Measurements from ENCODE around the gene ASPG.
"Not testable (repeated sequence)": the region's sequence is repeated elsewhere in the genome, so short reads cannot be mapped to it uniquely, and the experiment has no call there.

ASPG gene

DNA sequence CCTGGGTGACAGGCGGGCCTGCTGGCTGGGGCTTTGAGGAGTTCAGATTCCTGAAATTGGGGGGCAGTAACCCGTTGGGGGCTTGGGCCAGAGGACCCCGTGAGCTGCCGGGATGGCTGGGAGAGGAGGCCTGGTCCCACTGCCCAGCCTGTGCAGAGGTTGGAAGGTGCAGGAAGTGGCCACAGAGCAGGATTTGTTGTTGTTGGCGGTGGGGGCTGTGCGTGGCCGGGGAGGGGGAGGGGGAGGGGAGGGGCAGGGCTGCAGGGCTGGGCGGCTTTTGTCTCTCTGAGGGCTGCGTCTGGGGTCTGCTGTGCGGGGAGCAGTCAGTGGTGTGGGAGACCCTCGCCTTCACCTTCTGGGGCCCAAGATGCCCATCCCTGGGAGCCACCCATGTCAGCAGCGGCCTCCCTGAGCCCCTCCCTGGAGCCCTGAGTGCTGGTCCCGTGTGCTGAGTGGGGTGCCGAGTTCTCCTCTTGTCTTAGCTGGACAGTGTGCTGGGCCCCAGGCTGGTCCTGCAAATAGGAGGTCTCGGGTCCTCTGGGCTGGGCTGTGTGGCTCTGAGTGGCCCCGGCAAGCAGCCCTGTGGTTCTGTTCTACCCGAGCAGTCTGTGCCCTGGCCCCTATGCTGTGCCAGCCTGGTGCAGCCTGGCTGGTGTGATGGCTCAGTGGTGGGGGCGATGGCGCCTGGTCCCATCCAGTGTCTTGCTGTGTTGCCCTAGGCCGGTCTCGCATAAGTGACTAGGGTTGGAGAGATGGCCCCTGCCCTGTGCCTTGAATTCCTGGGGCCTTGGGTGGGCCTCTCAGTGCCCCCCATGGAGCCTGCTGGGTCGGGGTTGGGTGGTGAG is 63.2 kb downstream of the ASPG start:
- peak; percentile 23 for DNase-seq

DNA sequence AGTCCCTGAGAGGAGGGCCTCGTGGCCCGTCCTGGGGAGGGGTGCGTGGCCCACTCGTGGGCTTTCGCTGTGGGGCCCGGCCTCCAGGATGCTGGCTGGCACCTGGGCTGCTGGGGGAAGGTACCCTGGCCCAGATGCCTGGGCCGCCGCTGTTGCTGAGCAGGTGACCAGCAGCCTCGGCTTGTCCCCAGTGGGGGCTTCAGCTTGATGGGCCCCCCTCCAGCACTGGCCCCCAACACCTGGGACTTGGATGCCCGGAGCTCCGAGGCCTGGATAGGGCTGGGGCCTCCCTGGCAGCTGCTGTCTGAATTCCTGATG is 63.7 kb downstream of the ASPG start:
- DNase-seq, result no peak

DNA sequence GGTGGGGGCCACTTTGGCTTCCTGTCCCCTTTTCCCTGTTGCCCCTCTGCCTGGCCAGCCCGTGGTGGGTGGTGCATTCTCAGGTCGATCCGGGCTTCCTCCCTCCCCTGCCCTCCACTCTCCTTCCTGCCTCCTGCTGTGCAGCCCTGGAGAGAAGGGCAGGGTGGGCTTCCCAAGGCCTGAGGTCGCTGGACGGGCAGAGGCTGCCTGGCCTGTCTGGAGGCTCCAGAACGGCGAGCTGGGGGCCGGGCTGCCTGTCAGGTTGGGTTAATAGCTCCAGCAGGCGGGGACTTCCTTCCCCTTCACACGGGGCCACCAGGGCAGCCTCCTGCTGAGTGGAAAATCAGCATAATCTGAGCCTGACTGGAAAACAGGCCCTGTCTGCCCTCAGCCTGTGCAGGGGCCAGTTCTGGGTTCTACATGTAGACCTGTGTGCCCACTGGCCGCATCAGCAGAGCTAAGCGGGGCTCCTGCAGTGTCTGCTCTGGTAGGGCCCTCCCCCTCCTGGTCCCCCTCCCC is 64.2 kb downstream of the ASPG start:
- peak; percentile 82 for DNase-seq

DNA sequence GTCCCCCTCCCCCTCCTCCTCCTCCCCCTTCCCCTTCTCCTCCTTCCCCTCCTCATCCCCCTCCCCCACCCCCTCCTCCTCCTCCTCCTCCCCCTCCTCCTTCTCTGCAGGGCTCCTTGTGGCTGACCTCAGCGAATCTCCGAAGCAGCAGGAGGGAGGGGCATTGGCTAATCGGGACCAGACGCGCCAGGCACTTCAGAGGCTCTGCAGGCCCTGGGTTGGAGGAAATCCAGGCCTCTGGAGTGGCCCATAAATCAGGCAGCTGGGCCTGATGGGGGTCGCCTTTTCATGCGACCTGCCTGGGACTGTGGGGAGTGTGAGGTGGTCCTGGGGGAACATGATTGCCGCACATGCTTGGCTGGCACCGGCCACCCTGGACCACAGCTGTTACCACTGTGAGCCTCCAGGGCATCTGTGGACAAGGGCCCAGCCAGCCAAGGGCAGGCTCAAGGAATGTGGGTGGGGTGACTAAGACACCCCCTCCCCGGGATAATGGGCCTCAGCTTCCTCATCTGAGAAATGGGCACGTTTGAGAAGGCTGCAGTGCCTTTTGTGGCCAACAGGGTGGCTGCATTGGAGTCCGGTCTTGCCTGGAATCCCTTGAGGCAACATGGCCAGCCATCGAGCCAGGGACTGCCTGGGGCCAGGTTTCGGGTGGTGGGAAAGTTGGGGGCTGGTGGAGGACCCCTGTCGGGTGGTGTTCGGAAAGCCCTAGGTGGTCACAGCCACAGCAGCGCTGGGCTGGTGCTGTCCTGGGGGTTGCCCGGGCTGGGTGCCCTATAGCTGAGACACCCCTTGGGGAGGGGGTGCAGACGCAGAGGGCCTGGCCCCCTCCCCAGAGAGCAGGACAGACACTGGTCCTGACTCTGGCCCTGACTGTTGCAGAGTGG is 64.9 kb downstream of the ASPG start:
- peak; percentile 86 for DNase-seq

DNA sequence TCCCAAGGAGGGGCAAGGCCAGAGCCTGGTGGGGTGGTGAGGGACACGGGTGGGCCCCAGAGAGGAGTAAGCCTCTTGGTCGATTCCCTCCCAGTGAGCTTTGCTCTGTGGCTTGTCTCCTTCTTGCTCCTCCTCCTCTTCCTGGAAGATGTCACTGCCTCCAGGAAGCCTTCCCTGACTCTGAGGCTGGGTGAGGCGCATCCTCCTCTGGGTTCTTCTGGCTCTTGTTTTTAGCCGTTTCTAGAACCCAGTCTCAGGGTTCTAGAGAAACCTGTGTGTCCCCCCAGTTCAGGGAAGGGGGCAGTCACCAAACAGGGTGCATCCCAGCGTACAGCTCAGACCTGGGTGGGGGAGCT is 65.5 kb downstream of the ASPG start:
- DNase-seq, result no peak

DNA sequence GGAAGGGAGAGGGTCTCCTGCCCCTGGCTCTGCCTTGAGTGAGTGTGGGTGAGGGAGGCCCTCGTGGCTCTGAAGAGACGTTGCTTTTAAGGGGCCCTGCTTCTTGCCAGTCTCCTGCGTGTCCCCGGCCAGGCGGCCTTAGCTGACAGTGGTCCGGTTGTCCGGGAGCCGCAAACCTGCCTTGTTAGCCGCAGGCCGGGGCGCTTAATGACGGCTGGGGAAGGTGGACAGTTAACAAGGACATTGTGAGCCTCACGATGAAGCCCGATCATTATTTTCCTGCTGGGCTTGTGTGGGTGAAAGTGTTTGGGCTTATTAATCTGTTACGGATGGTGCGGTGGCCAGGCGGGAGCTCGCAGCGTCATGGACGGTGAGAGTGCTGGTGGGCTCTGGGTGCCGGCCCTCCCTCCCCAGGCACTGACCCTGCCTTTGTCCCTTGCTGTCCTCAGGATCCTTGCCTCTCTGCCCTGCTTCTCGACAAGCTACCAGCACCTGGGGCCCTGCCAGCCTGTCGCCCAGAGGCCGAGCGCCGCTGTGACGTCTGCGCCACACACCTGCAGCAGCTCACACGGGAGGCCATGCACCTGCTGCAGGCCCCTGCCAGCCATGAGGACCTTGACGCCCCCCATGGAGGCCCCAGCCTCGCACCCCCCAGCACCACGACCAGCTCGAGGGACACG is 66.2 kb downstream of the ASPG start:
- DNase-seq, result no peak

DNA sequence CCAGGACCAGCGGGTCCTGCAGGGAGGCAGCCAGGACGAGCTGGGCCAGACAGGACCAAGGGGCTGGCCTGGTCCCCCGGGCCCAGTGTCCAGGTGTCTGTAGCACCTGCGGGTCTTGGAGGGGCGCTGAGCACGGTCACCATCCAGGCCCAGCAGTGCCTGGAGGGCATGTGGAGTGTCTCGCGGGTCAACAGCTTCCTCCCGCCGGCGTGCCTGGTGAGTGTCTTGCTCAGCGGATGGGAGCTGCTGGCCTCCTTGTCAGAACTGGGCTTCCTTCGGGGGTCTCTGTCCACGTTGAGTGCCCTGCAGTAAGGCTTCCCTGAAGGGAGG is 66.7 kb downstream of the ASPG start:
- no peak for DNase-seq

DNA sequence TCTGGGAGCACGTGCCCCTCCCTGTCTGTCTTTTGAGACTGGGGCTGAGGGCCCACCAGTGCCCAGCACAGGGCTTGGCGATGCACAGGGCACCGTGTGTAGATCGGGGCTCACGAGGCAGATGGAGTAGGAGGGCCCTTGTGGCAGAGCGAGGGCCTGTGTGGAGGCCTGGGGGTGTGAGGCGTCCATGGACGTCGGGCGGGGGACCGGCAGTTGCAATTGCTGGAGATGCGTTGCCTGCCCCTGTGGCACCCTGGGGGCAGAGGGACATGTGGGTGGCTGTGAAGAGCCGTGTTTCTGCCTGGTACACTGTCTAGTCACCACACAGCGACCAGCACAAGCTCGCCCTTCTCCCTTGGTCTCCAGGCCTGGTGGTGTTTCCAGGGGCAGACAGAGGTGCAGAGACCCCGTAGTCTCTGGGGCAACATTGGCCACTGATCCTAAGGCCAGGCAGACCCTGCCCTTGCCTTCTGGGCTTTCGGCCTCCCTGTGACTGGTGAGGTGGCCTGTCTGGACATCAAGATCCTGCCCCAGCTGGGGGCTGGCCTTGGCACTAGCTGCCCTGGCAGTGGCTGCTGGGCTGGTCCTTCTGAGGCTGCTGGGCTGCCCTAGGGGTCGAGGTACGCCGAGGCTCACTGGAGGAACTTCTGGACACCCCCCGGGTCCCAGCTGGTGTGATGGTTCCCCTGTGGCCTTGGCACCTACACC is 67.3 kb downstream of the ASPG start:
- no peak for DNase-seq

DNA sequence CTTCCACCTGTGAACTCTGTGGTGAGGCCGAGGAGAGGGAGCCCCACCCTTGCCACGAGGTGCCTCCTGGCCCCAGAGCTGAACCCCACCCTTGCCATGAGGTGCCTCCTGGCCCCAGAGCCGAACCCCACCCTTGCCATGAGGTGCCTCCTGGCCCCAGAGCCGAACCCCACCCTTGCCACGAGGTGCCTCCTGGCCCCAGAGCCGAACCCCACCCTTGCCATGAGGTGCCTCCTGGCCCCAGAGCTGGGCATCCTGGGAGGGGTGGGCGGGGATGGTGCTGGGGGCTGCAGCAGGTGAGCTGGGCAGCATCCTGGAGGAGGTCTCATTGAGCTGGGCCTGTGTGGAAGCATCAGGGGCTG is 67.9 kb downstream of the ASPG start:
- DNase-seq, result not testable (repeated sequence)

DNA sequence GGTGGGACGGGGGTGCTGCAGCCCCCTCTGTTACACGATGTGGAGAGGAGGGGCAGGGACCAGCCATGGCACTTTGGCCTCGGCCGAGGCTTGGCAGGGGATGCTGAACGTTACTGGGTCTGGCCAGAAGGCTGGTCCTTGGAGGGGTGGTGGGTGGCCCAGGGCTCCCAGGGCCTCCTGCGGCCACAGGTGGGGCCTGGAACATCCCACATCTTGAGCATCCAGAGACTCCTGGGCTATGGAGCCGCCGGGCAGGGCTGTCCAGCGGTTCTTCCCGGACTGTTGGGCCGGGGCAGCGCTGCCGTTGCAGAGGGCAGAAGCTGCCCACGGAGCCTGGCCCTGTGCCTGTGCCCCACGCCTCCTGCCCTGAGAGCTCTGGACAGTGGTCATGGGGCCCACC is 68.7 kb downstream of the ASPG start:
- DNase-seq, result no peak

DNA sequence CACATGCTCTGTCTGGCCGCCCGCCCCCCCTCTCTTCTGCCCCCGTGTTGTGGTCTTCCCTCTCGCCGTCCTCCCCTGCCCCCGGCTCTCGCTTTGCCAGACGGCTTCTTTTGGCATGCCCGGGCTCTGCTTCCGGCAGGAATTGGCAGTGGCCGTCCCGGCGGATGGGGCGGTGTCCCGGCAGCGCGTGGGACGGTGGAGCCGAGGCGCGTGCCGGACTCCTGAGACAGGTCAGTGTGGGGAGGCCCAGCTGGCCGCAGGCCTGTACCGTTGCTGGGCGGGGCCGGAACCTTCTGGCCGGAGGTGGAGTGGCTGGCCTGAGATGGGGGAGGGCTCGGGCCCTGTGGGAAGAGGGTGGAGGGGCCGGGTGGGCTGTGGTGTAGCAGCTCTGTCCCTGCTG is 70.0 kb downstream of the ASPG start:
- DNase-seq, result no peak

DNA sequence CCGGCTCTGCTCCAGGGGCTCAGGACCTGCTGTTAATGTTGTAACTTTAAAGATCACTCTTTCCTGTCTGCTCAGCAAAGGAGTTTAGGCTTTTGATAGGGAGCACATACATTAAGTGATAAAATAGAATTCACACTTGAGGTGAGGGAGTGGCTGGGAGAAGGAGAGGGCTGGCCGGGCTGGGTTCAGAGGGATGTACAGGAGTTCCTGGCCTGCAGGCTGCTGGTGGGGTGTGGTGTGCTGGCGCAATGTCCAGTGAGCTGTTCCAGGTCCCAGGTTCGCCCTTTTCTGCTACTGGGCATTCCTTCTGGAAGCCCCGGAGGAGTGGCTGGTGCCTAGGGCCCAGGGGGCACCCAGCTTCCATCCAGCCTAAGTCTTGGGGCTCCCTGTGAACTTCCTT is 70.6 kb downstream of the ASPG start:
- no peak for DNase-seq

DNA sequence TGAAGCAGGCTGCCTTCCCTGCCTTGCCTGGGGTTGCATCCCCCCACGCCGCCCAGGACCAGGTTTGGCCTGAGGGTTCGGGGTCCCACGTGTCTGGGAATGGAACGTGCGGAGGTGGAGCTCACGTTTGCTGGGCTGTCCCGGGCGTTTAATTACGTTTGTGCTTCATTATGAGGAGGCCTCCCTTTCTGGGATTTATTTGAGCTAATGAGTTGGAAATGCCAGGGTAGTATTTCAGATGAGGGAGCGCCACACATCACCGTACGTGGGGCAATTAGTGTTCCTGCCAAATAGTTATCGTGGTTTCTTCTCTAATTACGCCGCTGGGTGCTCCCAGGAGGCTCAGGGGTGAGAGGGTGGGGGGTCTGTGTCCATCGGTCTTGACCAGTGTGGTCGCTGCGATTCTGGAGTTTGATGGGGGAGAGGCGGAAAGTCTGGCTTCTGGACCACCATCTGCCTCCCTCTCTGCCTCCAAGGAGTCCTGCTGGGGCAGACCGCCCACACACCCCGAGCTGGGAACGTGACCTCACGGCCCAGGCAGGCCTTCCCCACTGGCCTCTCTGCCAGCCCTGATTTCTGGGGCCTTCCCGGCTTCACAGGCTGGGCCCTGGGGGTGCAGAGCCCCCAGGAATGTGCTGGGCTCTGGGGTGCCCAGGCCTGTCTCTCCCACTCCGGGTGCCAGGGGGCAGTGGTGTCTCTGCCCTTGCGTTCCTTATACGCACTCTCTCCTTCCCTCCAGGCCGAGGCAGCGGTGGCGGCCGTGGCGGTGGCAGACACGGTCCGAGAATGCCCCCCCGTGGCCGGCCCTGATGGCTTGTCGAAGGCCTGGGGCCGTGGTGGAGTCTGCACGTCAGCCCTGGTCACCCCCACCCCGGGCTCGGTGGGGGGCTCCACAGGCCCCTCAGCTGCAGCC is 71.8 kb downstream of the ASPG start:
- no peak for DNase-seq

DNA sequence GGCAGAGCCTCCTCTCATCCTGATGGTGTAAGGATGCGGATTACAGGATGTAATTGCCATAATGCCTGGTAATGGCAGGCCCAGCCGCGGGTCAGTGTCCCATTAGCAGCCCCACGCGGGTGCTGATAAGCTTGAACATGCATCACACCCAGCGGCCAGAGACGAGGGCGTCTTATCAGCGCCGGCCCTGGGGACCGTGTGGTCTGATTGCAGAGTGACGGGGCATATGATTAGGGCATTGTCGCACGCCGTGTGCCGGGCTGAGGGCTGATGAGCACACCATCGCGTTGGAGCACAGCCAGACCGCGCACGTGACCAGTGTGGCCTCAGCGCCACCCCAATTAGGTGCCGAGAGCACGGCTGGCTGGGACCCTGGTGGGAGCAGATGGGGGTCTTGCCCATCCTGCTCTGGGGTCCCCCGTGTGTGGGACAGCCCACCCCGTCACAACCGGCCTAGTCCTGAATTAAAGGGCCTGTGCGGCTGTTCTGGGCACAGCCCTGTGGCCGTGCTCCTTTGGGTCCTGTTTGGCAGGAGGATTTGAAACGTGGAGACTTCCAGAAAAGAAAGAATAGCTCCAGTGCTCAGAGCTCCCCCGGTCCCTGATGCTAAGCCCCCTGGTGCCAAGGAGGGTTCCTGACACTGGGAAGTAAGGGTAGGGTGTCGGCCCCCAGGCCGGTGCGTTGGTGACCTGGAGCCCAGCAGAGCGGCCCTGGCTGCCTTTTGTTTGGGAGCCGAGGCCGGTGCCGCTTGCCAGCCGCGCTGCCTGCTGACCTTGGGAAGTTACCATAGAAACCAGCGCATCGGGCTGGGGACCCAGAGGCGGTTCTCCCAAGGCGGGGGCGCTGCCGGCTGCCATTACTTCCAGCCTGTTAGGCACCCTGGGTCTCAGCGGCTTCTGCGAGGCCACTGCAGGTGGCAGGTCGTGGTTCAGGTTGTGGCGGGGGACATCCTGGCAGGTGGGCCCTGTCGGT is 73.6 kb downstream of the ASPG start:
- DNase-seq, result no peak

DNA sequence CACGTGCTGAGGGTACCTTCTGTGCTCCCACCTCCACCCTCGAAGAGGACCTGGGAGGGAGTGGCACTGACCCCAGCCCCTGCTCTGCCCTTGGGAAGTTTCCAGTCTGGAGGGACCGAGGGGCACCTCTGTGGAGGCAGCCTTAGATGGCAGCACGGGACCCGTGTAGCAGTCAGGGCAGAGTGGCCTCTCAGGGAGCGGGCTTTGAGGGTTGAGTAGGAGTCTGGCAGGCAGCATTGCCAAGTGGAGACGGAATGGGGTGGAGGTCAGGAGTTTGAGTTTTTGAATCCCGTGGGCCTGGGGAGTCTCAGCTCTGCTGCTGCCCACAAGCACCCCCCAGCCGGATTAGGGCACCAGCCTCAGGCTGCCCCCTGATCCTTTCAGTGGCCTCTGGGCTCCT is 74.5 kb downstream of the ASPG start:
- DNase-seq, result no peak

DNA sequence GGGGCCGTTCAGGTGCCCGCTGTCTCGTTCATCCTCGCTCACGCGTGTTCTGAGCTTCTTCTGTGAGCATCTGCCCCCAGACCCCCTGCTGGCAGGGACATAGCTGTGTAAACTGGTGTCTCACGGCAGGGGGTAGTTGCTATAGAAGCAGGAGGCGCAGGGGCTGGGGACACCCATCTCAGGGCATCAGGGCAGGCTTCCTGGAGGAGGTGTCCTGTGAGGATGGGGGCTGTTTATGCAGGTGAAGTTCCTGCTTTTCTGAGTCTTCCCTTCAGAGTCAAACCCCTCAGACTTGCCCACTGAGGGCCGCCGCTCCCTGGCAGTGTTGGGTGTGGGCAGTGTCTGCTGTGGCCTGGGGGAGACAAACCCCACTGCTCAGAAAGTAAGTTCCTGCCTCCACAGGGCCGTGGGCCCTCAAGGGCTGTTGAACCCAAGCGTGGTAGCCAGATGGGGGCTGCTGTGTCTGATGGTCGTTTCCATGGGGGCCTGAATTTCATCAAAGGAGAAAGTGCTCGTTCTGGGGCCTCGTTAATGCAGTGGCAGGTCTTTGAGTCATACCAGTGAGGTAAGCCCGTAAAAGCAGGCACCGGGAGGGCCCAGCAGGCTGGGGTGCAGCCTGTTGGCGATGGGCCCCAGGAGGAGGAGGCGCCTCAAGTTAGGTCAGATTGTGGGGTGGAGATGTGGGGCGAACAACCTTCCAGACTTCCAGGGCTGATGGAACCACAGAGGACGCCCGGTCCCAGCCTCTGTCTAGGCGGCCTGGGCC is 76.3 kb downstream of the ASPG start:
- no peak for DNase-seq

DNA sequence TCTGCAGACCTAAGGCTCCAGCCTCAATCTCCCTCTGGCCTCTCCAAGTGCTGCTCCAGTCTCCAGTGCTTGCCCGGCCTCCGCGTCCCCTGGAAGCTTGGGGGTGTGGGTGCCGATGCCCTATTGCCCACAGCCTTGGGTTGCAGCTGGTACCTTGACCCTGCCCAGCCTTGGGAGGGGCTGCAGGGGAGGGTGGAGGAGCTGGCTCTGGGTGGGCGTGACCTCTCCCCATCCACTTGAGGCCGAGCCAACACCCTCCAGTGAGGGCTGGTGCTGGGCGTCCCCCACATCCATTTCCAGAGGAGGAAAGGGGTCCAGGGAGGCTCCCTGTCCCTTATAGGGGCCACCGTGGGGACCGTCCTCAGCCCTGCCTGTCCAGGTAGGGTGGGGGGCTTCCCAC is 77.0 kb downstream of the ASPG start:
- DNase-seq, result no peak

DNA sequence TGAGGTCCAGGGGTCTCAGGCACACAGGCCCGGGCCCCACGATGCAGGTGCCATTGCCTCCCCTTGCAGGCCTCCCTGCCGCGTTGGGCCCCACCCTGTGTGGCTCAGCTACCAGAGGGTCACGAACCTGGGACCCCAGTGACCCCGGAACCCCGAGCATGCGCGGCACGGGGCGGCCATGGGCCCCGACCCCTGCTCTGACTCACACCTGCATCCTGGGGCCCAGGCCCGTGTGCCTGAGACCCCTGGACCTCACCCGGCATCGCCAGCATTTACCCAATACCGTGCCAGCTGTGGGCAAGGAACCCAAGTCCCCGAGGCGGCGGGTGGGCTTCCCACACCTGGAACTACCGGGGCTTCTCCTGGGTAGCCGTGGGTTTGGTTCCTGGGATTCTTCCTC is 78.0 kb downstream of the ASPG start:
- DNase-seq, result no peak

DNA sequence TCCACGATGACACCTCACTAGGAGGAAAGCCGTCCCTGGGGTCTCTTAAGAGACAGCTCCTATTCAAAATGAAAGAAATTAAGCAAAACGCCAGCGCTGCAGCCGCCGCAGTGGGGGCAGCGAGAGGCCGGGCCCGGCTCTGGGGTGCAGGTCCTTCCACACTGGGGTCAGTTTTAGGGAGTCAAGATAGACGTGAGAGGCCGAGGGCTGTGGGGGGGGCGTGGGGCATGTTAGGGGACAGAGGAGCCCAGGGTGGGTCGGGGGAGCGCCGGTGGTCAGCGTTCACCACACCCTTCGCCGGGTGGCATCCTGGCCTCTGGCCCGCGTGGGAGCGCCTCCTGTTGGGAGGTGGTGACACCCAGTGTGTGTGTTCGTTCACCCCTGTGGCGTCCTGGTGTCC is 78.5 kb downstream of the ASPG start:
- no peak for DNase-seq

DNA sequence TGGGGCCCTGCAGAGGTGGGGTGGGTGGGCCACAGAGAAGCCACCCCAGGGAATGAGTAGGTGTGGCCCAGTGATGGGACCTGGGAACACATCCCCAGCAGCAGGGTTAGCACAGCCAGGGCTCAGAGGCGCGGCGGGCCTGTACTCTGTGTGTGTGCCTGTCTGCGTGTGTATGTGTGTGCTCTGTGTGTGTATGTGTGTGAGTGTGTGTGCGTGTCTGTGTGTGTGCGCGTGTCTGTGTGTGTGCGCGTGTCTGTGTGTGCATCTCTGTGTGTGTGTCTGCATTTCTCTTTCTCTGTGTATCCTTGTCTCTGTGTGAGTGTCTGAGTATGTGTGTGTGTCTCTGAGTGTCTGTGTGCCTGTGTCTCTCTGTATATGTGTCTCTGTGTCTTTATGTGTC is 79.0 kb downstream of the ASPG start:
- no peak for DNase-seq

Measured in right hindlimb (tissue), 1 donor.